Muscle layer of duodenum (tissue), 2 donors: ENCODE results near the gene TCHP.

ENCODE experiments used
- H3K27ac ChIP-seq: one replicate; pipeline ENCODE4 v1.7.0; 2013; ENCODE audit warnings: mild to moderate bottlenecking, low read length
- H3K27me3 ChIP-seq: one replicate; pipeline ENCODE4 v1.7.0; 2013; ENCODE audit warnings: low read depth, mild to moderate bottlenecking, control low read depth, low read length
- H3K36me3 ChIP-seq, 2 donors: one replicate each; pipeline ENCODE4 v1.7.0; 2013; ENCODE audit warnings: low read length in 2 of 2, control low read depth in 1 of 2, mild to moderate bottlenecking in 1 of 2; ENCODE audit not compliant: insufficient read depth in 2 of 2, control insufficient read depth in 1 of 2
- H3K4me1 ChIP-seq, 2 donors: one replicate each; pipeline ENCODE4 v1.7.0; 2013; ENCODE audit warnings: low read length in 2 of 2, mild to moderate bottlenecking in 2 of 2, control low read depth in 1 of 2, moderate library complexity in 1 of 2; ENCODE audit not compliant: insufficient read depth in 2 of 2, control insufficient read depth in 1 of 2
- H3K4me3 ChIP-seq, 2 donors: one replicate each; pipeline ENCODE4 v1.7.0; 2013; ENCODE audit warnings: low read length in 2 of 2, low read depth in 1 of 2, mild to moderate bottlenecking in 1 of 2
- H3K9me3 ChIP-seq, 2 donors: one replicate each; pipeline ENCODE4 v1.7.0; 2013; ENCODE audit warnings: low read length in 2 of 2, control low read depth in 1 of 2, mild to moderate bottlenecking in 1 of 2; ENCODE audit not compliant: control insufficient read depth in 1 of 2
- donor health status: healthy.

TCHP gene

GRCh38 chr12:109967383-109968031 lies 67.4 kb downstream of the TCHP start:
- Histone ChIP-seq H3K9me3 (no peaks in the 10 kb centered on the region), H3K27ac (no peak overlapping the region), H3K4me1 (no peaks in the 10 kb centered on the region), H3K36me3 (peaks cover 19 to 55% of the 10 kb centered on the region in 2 donors), H3K27me3 (no peaks in the 10 kb centered on the region), H3K4me3 (peak overlapping the region in 1 of 2 donors; percentile 8)
